HG02884 (cell line): ENCODE measurements around the gene BLCAP.

ENCODE experiments used
- ATAC-seq: cut with Tn5 transposase; IDR thresholded peaks from one replicate; pipeline ENCODE4 v1.9.1; 2021; ENCODE audit warnings: mild to moderate bottlenecking, moderate library complexity; ENCODE audit not compliant: unreplicated experiment

BLCAP gene

DNA sequence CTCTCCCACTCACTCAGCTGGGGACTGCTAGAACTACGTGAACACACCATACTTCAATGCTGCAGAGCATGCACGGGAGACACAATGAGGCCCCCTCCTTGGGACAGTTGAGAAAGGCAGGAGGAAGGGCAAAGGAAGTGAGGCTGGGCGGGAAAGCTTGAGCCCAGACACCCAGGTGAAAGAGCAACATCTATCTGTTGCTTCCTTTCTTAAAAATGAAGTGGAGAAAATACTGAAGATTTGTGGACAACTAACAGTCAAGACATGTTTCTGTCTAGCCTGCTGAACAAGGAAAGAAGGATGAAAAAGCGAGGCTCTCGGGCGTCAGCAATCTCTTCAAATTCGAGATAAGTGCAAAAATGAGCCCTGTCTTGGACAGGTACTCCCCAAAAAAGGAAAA is 9.6 kb downstream of the BLCAP start:
- ATAC-seq = no peak

DNA sequence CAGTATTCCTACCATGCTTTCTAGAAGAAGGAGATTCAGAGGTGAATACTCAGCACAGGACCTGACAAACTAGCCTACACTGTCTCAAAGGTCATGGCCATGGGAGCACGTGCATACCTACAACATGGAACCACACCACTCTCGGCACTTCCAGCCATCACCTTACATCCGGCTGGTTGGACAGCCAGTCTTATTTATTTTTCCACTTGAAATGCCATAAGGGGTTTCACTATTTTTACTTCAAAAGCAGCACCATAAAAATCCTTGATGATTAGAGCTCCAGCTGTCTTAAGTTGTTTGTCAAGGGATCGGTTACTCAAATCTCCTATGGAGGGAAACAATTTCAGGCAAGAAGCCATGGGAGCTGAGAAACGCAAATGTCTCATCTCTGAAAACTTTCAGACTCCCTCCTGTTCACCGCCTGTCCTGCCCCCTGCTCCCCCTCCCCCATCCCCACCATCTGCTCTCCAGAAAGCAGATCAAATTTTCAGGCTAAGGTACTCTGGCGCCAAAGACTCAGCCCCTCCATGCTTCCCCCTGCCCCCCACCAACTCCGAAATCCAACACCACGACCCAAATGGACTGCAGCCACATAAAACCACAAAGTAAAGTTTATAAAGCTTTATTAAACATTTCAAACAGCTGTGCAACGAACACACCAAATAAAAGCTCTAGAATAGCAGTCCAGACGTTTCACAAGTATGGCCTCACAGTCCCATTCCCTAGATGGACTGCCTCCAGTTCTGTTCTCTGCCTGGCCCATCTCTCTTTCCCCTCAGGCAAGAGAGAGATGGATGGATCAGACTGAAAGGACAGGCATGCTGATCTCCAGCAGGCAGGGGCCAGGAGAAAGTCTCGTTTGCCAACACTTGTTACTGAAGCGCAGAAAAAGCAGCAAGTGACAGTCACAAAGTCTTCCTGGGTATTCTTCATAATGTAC is 10.6 kb downstream of the BLCAP start:
- no peak for ATAC-seq

DNA sequence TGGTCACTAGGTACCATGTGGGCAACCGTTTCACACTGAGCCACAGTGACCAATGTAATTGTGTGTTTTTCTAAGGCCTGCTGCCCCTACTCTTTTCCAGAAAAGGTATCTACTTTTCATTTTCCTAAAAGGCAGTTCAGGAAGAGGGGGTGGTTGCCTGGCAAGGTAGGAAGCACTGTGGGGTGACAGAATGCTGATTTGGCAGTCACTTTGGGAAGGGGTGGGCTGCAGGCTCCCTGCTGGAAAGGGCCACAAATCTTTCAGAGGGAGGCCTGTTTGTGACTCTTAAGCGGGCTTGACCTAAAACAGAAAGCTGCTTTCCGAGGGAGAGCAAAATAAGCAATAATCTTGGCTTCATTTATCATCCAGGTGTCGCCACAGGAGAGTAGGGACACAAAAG is 11.8 kb downstream of the BLCAP start:
- no peak for ATAC-seq

DNA sequence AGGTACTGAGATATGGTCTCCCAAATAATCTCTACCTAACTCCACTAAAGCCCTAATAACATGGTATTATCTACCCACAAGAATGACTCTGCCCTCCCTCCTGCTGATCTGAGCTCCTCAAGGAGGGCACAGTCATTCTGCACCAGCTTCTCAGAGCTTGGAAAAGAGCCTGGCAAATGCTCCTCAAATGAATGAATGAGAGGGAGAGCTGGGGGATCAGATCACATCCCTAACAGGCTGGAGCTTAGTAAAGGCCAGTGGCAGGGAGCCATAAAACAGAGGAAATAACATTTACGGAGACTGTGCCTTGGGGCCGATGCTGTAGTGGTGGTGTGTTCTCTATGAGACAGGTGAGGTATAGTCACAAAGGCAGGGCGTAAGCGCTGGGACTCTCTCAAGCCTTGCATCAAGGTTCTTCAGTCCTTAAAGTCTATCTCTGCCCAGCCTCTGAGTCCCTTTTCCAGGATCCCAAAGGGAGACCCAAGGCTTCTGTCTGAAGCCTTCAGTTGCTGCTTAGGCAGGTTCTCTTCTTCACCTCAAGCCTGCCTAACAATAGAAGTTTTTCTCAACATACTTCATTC is 13.8 kb downstream of the BLCAP start:
- ATAC-seq = no peak

DNA sequence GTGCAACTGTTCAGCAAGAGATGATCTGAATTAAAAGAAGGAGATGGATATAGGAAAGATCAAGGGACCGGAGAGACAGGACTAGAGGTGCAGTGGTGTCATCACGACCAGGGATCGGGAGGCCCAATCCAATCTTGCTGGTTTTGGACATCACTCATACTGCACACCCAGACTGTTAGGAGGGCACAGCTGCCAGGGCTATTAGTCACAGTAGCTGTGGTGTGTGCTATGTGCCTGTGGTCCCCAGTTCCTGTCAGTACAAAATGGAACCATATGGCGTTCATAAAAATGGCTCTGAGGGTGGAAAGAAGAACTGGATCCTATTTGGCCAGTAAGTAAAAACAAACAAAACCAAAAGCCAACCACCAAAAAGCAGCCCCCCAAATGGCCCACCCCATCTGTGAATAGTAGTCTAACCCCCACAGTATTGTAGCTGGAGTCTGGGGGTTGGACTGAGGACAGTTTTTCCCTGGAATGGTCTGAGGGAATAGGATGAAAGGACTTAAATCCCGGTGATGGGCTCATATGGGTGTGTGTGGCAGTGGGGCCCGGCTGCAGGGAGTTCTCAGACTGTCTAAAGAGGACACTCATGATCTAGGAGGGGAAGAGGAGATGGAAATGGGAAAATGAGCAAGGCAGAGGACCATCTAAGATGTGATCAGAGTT is 15.9 kb downstream of the BLCAP start:
- no peak for ATAC-seq

DNA sequence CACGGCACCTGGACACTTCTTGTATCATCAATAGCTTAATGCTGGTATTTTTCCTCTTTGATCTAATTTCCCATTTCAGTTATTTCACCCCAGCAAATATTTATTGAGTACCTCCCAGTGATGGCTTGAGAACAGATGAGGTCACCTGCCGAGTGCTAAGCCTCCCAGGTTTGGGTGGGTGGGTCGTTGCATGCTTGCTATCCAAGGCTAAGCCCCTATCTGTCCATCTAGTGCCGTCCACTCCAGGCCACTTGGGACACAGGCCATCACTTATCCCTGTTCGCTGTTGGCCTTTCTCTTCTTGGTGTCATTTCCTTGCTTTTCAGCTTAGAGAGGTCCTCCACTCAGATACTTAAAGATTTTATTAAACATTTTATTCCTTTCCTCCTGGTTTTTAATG is 17.4 kb downstream of the BLCAP start:
- no peak for ATAC-seq

DNA sequence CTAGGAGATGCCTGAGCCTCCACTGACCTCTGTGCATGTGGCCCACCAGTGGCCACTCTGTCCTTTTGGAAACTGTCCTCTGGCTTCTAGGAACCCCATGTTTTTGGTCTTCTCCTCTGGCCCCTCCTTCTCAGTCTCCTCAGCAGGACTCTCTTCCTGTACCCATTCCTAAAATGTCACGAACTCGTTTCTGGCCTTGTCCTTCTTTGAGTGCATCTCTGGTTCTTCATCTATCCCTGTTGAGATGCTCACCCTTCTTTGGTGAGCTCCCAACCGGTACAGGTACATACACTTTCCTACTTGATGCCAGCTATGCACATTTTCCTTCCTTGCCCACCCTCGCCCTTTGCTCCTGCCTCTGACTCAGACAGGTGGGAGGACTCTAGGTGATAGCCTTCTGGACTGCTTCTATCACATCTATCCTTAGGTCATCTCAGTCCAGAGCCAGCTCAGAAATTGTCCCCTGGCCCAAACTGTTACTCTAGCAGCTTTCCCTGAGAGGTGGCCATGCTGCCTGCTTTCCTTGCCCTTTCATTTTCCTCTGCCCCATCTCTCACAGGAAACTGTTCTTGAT is 21.4 kb downstream of the BLCAP start:
- ATAC-seq = no peak

DNA sequence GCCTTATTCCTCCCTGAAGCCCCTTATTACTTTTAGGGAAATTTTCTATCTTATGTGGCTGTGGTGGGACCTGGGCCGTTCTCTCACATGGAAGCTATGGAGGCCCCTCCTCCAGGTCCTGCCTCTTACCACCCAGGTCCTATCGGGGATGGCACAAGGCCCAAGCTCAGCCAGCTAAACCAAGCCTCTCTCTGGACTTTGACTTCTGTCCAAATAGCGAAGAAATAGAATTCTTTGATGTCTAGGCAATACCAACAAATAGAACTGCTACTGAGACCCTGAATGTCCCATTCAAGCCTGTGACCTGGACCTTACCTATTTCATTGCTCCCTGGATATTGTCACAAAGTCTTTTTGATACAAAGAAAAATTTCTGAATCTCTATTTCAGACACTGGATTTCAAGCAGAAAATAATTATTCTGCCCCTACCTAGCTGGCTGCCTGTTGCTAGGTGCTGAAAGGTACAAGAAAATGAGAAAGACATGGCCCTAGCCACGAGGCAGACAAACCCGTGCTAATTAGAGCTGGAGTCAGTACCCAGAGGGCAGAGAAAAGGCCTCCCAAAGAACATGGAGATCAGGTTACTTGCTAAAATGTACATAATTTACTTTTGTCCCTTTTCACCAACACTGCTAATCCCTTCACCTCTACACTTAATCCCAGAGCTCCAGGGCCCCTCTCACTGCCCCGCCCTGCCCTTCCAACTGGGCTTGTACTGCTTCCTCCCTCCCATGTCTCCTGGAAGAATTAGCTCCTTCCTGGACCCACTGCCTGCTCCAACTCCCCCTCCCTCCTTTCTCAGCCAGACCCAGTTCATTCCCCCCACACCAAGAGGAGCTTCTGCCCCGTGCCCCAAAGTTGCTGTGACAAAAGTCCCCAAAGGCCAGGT is 22.2 kb downstream of the BLCAP start:
- ATAC-seq = no peak

DNA sequence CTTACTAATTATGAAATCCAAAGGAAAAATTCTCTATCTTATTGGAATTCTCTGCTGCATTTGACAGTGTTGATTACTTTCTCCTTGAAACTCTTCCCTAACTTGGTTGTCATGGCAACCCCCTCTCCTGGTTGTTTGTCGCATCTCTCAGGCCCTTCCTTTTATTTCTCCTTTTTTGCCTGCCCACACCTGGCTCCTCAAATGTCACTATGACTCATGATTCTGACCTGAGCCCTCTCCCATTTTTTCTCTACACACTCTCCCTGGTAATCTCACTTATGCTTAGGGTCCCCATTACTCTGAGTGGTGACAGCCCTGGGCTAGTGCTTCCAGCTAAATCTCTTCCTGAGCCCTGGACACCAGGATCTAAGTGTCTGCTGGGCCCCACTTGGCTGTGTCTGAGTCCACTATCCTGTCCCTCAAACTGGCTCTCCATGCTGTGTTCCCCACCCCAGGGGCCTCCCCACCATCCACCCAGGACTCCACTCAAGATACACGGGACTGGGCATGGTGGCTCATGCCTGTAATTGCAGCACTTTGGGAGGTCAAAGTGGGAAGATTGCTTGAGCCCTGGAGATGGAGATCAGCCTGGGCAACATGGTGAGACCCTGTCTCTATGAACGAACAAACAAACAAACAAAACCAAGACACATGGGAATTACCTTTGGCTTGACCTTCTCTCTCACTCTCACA is 23.1 kb downstream of the BLCAP start:
- no peak for ATAC-seq

DNA sequence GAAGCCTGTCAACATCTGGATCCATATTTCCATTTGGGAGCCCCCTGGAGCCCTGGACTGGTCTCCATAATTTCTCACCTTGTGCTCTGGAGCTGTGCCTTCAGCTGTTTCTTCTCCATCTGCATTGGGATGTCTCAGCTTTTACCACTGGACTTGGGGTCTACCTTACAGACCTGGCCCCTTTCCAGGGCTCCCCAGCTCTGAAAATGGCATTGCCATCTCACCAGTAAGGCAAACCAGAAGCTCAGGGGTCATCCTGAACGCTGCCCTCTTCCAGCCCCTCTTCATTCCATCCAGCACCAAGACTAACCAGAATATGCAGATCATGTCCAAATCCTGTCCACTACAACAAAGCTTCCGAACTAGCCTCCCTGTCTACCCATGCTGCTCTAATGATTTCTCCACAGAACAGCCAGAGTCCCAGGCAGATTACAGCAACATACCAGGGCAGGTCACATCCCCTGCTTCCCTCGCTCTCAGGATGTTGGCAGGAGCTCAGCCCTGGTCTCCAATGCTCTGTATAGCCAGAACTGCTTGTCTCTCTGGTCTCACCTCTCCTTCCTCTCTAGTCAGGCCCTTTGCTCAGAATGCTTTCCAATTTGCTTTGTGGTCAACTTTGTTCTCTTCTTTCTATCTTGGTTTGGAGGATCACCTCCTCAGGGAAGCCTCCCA is 24.3 kb downstream of the BLCAP start:
- ATAC-seq = no peak

DNA sequence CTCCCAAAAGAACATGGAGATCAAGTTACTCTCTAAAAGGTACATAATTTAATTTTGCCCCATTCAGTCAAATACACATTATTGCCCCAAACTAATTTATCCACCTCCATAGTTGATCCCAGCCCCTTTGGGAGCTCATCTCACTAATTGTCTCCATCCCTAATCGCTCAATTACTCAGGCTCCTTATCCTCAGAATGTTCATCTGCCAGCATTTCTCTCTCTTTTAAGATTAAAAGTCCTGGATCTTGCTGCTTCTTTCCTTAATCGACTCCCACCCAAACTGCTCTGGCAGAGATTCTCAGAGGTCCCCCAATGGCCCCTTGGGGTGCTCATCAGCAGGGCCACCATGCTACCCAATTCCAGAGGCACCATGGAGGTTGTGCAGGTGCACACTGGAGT is 25.0 kb downstream of the BLCAP start:
- no peak for ATAC-seq

DNA sequence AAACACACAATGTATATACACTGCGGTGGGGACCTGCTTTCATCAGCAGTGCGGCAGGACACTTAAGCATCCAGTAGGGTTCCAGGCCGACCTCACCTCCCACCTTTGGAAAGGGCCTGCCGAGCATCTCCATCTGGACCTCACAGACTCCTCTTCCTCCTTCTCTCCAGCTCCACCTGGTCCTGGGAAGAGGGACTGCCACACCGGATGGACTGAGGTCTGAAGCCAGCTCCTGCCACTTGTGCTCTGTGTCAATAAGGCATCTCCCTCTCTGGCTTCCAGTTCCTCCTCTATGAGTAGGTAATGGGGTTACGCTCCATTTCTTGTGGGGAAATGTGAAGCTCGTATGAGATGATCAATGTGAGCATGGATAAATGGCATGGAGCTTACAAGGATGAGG is 25.7 kb downstream of the BLCAP start:
- ATAC-seq = no peak

DNA sequence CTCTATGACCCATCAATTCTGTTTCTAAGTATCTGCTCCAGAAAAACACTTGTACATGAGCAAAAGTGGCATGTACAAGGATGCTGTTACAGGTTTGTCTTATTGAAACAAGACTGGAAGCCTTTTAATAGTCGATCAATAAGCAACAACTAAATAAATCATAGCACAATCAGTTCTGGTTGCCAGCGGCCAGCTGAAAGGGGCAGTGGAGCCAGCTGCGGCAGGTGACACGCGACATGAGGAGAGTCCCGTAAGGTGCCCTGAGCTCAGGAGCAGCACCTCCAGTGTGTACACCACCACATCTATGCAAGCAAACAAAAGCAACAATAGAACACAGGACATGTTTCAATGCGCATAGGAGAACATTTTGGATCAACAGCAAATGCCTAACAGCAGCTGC is 27.4 kb downstream of the BLCAP start:
- no peak for ATAC-seq

DNA sequence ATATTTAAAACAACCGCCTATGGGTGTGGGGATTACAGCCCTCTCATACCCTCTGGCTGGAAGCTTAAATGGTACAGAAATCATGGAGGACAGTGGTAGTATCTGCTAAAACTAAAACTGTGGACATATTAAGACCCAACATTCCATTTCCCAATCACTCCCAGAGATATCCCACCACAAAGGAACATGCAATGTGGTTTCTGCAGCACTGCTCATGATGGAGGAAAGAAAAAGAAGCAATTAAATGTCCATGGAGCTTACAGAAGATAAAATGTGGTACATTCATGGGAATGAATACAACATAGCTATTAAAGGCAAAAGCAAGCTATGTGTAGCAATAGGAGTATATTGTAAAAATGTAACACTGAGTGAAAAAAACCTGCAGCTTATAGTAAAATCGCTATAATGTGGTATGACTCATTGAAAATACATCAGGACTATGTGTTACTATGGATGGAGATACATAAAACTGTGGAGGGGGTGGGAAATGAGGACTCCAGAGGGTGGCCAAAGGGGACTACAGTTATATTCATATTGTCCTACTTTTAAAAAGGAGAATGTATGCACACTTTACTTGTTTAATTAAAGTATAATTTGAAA is 29.5 kb downstream of the BLCAP start:
- no peak for ATAC-seq

DNA sequence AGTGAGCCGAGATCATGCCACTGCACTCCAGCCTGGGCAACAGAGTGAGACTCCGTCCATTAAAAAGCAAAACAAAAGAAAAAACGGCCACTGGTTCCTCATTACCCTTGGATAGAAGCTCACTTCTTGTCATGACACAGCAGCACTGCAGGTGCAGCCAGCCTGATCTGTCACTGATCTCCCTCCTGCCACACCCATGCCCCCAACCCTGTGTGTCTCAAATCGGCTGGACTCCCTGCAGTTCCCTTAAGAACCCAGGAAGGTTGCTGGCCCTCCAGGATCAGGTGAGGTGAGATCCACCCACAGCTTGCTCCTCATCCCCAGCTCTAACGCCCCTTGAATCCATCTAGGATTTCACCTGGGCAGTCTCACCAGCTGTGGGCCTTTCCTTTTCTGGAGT is 32.9 kb downstream of the BLCAP start:
- ATAC-seq = no peak

DNA sequence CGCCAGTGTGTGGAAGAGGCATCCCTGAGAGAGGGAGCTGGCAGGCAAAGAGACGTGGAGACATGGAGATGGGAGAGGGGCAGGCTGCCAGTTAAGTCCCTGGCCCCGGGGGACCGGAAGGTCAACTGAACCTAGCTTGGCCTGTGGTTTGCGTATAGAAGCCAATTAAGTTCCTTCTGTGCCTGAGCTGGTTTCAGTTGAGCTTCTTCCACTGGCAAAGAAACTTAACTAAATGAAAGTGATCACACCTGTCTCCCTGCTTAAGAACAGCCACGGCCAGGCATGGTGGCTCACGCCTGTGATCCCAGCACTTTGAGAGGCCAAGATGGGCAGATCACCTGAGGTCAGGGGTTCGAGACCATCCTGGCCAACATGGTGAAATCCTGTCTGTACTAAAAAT is 33.4 kb downstream of the BLCAP start:
- ATAC-seq = no peak

DNA sequence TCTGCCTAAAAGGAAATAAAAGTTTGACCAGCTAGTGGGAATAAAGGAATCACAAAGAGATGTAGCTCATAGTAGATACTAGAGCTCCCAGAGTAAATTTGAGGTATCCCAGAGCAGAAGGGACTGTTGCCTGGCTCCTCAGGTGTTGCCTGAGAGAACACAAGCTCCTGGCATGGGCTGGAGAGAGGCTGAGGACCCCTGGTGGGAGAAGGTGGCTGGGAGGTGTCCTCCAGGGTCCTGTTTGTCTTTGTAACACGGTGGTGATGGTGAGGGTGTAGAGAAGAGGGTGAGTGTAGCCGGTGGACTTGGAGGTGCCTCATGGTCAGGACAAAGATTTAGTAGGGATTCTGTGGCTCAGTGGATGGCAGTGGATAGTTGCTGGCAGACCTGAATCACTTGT is 34.7 kb downstream of the BLCAP start:
- ATAC-seq = no peak

DNA sequence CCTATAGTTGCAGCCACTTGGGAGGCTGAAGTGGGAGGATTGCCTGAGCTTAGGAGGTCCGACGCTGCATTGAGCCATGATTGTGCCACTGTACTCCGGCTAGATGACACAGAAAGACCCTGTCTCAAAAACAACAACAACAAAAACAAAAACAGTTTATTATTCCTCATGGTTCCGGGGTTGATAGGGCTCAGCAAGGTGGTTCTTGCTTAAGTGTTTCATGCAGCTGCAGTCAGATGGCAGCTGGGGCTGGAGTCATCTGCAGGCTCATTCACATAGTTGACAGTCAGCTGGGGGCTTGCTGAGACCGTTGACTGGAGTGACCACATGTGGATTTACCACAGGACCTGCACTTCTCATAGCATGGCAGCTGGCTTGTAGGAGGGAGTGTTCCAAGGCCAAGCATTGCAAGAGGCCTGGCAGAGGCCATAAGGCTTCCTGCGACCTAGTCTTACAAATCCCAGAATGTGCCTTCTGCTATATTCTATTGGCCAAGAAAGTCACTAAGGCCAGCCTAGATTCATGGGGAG is 35.5 kb downstream of the BLCAP start:
- no peak for ATAC-seq
